ENCODE data around the gene RIN1. TPM values are rescaled to one million over a fixed set of nuclear protein-coding genes. Genes with fewer than 3 reads are reported as not detected.
"Not testable (repeated sequence)": the region's sequence is repeated elsewhere in the genome, so short reads cannot be mapped to it uniquely, and the experiment has no call there.

Gene RIN1
- polyA plus RNA-seq, 1 of the 3 experiments (the other 2 are of a cell fraction) = 16.9 TPM

GRCh38 chr11:66360406-66361073 lies 24.3 kb upstream of the RIN1 start:
- no peak for DNase-seq
- CTCF ChIA-PET = interaction anchor here (1.1 to 2.6 kb wide), 3 partner anchors 26 to 49 kb away, joined by 3 to 9 read pairs (median 3); no protein-coding TSS in a partner anchor

GRCh38 chr11:66359662-66360087 lies 23.4 kb upstream of the RIN1 start:
- H3K4me1 ChIP-seq (ENCODE audit: control insufficient read depth in 1 of 2, insufficient read depth in 2 of 2, low read depth in 1 of 2, low read length in 1 of 2) = no peaks in the 10 kb centered on the region
- 65% methylated on average over 2 of the region's 3 CpGs for WGBS (ENCODE audit: low lambda C conversion rate)
- no peaks in the 10 kb centered on the region for H4K20me1 ChIP-seq (ENCODE audit: insufficient read depth)
- H3K79me2 ChIP-seq (ENCODE audit: insufficient read depth) = no peaks in the 10 kb centered on the region
- ChIA-PET CTCF (interaction anchor here (1.1 to 1.2 kb wide), 2 partner anchors 27 to 48 kb away, joined by 3 read pairs; no protein-coding TSS in a partner anchor), POLR2A (no interaction called here)
- H3K36me3 ChIP-seq (replicated peaks in 1 of 2; ENCODE audit: control insufficient read depth in 1 of 2, insufficient read depth in 2 of 2, low read length in 1 of 2) = no peaks in the 10 kb centered on the region
- H3K9me3 ChIP-seq = no peaks in the 10 kb centered on the region
- no peak for DNase-seq
- TF ChIP-seq YY1 (IDR thresholded peaks at IDR 0.05; ENCODE audit: low read depth) (no peak), GABPA (IDR thresholded peaks at IDR 0.05; ENCODE audit: low read depth) (no peak), NFIC (IDR thresholded peaks at IDR 0.05; ENCODE audit: borderline replicate concordance) (no peak), PBX3 (IDR thresholded peaks at IDR 0.05) (no peak), EZH2phosphoT487 (IDR thresholded peaks at IDR 0.05; ENCODE audit: borderline replicate concordance, low read depth) (no peak), ELF1 (IDR thresholded peaks at IDR 0.05) (no peak), FOSL2 (IDR thresholded peaks at IDR 0.05; ENCODE audit: borderline replicate concordance, low read depth) (no peak), CHD2 (IDR thresholded peaks at IDR 0.05; ENCODE audit: low read length, partially characterized antibody) (no peak), RCOR1 (IDR thresholded peaks at IDR 0.05; ENCODE audit: low read length) (no peak)
- no peak overlapping the region for H3K4me2 ChIP-seq
- peaks cover 3% of the 10 kb centered on the region for H3F3A ChIP-seq (replicated peaks; ENCODE audit: insufficient read depth)
- no peak overlapping the region for H3K9ac ChIP-seq
- no peak overlapping the region for H3K27ac ChIP-seq (ENCODE audit: low read depth in 2 of 2, low read length in 1 of 2)
- H3K4me3 ChIP-seq (ENCODE audit: low read depth in 2 of 2, low read length in 1 of 2) = no peak overlapping the region
- H3K9me2 ChIP-seq = no peaks in the 10 kb centered on the region
- H3K27me3 ChIP-seq (ENCODE audit: insufficient read depth) = no peaks in the 10 kb centered on the region
- no peak overlapping the region for H2AFZ ChIP-seq (ENCODE audit: low read depth)

More at GRCh38 chr11:66360406-66361073, 24.3 kb upstream of the RIN1 start:
- peaks cover 3% of the 10 kb centered on the region for H3F3A ChIP-seq (replicated peaks; ENCODE audit: insufficient read depth)
- H3K36me3 ChIP-seq (replicated peaks in 1 of 2; ENCODE audit: control insufficient read depth in 1 of 2, insufficient read depth in 2 of 2, low read length in 1 of 2) = no peaks in the 10 kb centered on the region
- no peaks in the 10 kb centered on the region for H3K27me3 ChIP-seq (ENCODE audit: insufficient read depth)
- no peak overlapping the region for H3K4me2 ChIP-seq
- H4K20me1 ChIP-seq (ENCODE audit: insufficient read depth) = no peaks in the 10 kb centered on the region
- no peaks in the 10 kb centered on the region for H3K9me2 ChIP-seq
- H3K79me2 ChIP-seq (ENCODE audit: insufficient read depth) = no peaks in the 10 kb centered on the region
- H2AFZ ChIP-seq (ENCODE audit: low read depth) = no peak overlapping the region
- no peak for TF ChIP-seq SIN3A (IDR thresholded peaks at IDR 0.05; ENCODE audit: borderline replicate concordance, low read depth, low read length)
- no peak for TF ChIP-seq MEF2A (IDR thresholded peaks at IDR 0.05; ENCODE audit: borderline replicate concordance, low read depth)
- TF ChIP-seq YY1 (IDR thresholded peaks at IDR 0.05; ENCODE audit: low read depth) = no peak
- no peak for TF ChIP-seq PBX3 (IDR thresholded peaks at IDR 0.05)
- no peak overlapping the region for H3K9ac ChIP-seq
- H3K9me3 ChIP-seq = no peaks in the 10 kb centered on the region
- WGBS (ENCODE audit: low lambda C conversion rate) = 94% methylated on average over 15 of the region's 15 CpGs
- H3K4me1 ChIP-seq (ENCODE audit: control insufficient read depth in 1 of 2, insufficient read depth in 2 of 2, low read depth in 1 of 2, low read length in 1 of 2) = peaks cover 0 to 2% of the 10 kb centered on the region in 2 experiments; a peak in 1 of 4 replicates
- H3K27ac ChIP-seq (ENCODE audit: low read depth in 2 of 2, low read length in 1 of 2) = no peak overlapping the region
- POLR2A ChIA-PET = no interaction called here
- no peak overlapping the region for H3K4me3 ChIP-seq (ENCODE audit: low read depth in 2 of 2, low read length in 1 of 2)

- H3K79me2 ChIP-seq (ENCODE audit: insufficient read depth); H3K27me3 ChIP-seq (ENCODE audit: insufficient read depth); H3K4me2 ChIP-seq; H3K4me3 ChIP-seq (ENCODE audit: low read depth in 2 of 2, low read length in 1 of 2); POLR2A ChIA-PET; H3K9me2 ChIP-seq; H3K27ac ChIP-seq (ENCODE audit: low read depth in 2 of 2, low read length in 1 of 2); H2AFZ ChIP-seq (ENCODE audit: low read depth); DNase-seq; H3K9me3 ChIP-seq; H3K9ac ChIP-seq; H4K20me1 ChIP-seq (ENCODE audit: insufficient read depth); H3K36me3 ChIP-seq (replicated peaks in 1 of 2; ENCODE audit: control insufficient read depth in 1 of 2, insufficient read depth in 2 of 2, low read length in 1 of 2): not testable (repeated sequence)
- CTCF ChIA-PET = interaction anchor here (1.0 to 2.4 kb wide), 4 partner anchors 13 to 39 kb away, joined by 3 to 9 read pairs (median 4); no protein-coding TSS in a partner anchor
- Histone ChIP-seq H3F3A (replicated peaks; ENCODE audit: insufficient read depth) (peaks cover 13% of the 10 kb centered on the region), H3K4me1 (ENCODE audit: control insufficient read depth in 1 of 2, insufficient read depth in 2 of 2, low read depth in 1 of 2, low read length in 1 of 2) (peaks cover 12 to 21% of the 10 kb centered on the region in 2 experiments; a peak in 2 of 4 replicates)
- 81% methylated on average over 8 of the region's 8 CpGs for WGBS (ENCODE audit: low lambda C conversion rate)
These were observed 14.5 kb upstream of the RIN1 start for GRCh38 chr11:66350560-66351235.

Measured in SK-N-SH (cell line).